GM12878 (cell line): ENCODE results near the gene SETDB1.

Experiments used
- CEBPB ChIP-seq, 2 experiments: fragments of 150-350 bp in 1 of 2; IDR thresholded peaks; 2 replicates each; pipeline ENCODE4 v1.6.1; 2012 to 2014; ENCODE audit warnings: low read depth in 2 of 2, low read length in 2 of 2, borderline replicate concordance in 1 of 2, inconsistent platforms in 1 of 2
- CHD2 ChIP-seq: IDR thresholded peaks from 2 replicates; pipeline ENCODE4 v1.6.1; 2011; ENCODE audit warnings: low read depth, low read length, improper control_type of control experiment, borderline replicate concordance
- CREB1 ChIP-seq: IDR thresholded peaks from 2 replicates; pipeline ENCODE4 v1.6.1; 2012; ENCODE audit warnings: low read depth, mild to moderate bottlenecking, inconsistent platforms
- EED ChIP-seq: sonication (generic); IDR thresholded peaks from 2 replicates; pipeline ENCODE4 v1.6.1; 2016; ENCODE audit warnings: antibody characterized with exemption, low read depth
- FOXK2 ChIP-seq: fragments of 450-650 bp; IDR thresholded peaks from 2 replicates; pipeline ENCODE4 v1.6.1; 2017; ENCODE audit warnings: mild to moderate bottlenecking, moderate library complexity
- HDAC6 ChIP-seq: fragments of 200-600 bp; sonication (generic); IDR thresholded peaks from one replicate; pipeline ENCODE4 v1.8.0; 2017; ENCODE audit warnings: antibody characterized with exemption; ENCODE audit not compliant: unreplicated experiment
- KDM1A ChIP-seq: fragments of 200-600 bp; sonication (generic); IDR thresholded peaks from 2 replicates; pipeline ENCODE4 v1.6.1; 2016; ENCODE audit warnings: borderline replicate concordance
- PAX5 ChIP-seq: IDR thresholded peaks from 2 replicates; pipeline ENCODE4 v1.6.1; 2011; ENCODE audit warnings: low read depth, low read length, borderline replicate concordance
- ZNF274 ChIP-seq: IDR thresholded peaks from one replicate; pipeline ENCODE4 v1.8.0; 2011; ENCODE audit not compliant: insufficient read length, insufficient read depth
- TF ChIP-seq, protein P1 (sequence below), 3 experiments: IDR thresholded peaks in 2 of 3; conservative IDR thresholded peaks in 1 of 3; 2 replicates each; pipeline ENCODE4 v1.5.1; 2011; ENCODE audit warnings: low read depth in 3 of 3, low read length in 3 of 3, mild to moderate bottlenecking in 3 of 3, control low read depth in 2 of 3, moderate library complexity in 2 of 3, inconsistent platforms in 1 of 3, mixed read lengths in 1 of 3; ENCODE audit not compliant: control insufficient read depth in 2 of 3, insufficient read depth in 1 of 3; ENCODE audit errors: extremely low read depth in 1 of 3

GRCh38 chr1:150888727-150889126 lies 37.4 kb upstream of the SETDB1 start:
- TF ChIP-seq CHD2 (no peak), PAX5 (no peak), FOXK2 (no peak), ZNF274 (no peak), EED (no peak), CREB1 (no peak), KDM1A (no peak), CEBPB (IDR thresholded peaks at IDR 0.05; ENCODE audit: borderline replicate concordance in 1 of 2, low read depth in 2 of 2, low read length in 2 of 2) (no peak), HDAC6 (no peak)
- TF ChIP-seq, protein P1, sequence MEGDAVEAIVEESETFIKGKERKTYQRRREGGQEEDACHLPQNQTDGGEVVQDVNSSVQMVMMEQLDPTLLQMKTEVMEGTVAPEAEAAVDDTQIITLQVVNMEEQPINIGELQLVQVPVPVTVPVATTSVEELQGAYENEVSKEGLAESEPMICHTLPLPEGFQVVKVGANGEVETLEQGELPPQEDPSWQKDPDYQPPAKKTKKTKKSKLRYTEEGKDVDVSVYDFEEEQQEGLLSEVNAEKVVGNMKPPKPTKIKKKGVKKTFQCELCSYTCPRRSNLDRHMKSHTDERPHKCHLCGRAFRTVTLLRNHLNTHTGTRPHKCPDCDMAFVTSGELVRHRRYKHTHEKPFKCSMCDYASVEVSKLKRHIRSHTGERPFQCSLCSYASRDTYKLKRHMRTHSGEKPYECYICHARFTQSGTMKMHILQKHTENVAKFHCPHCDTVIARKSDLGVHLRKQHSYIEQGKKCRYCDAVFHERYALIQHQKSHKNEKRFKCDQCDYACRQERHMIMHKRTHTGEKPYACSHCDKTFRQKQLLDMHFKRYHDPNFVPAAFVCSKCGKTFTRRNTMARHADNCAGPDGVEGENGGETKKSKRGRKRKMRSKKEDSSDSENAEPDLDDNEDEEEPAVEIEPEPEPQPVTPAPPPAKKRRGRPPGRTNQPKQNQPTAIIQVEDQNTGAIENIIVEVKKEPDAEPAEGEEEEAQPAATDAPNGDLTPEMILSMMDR (IDR thresholded peaks at IDR 0.05 in 2 of 3, conservative IDR thresholded peaks at IDR 0.05 in 1 of 3; ENCODE audit: control insufficient read depth in 2 of 3, extremely low read depth in 1 of 3, insufficient read depth in 1 of 3, low read depth in 3 of 3, low read length in 3 of 3) = no peak
